OCI-LY1 (cell line): ENCODE data around the gene NOSTRIN.

ENCODE experiments used
- CTCF ChIP-seq: fragments of 200-600 bp; sonication (generic), shearing (Covaris generic); IDR thresholded peaks from 2 replicates; pipeline ENCODE4 v1.5.1; 2017; ENCODE audit warnings: mild to moderate bottlenecking, antibody characterized with exemption, low read length, moderate library complexity, mixed read lengths
- EZH2 ChIP-seq: fragments of 200-600 bp; sonication (generic), shearing (Covaris generic); IDR thresholded peaks from 2 replicates; pipeline ENCODE4 v1.8.0; 2017; ENCODE audit warnings: borderline replicate concordance, mixed run types, mild to moderate bottlenecking, antibody characterized with exemption, low read length, moderate library complexity, mixed read lengths

- TF ChIP-seq CTCF (no peak), EZH2 (no peak)
These were observed 17.4 kb upstream of the NOSTRIN start for GRCh38 chr2:168784993-168785392.
